ENCODE measurements around the gene SLC6A3. TPM values are rescaled to one million over a fixed set of nuclear protein-coding genes. Genes with fewer than 3 reads are reported as not detected.
A peak's percentile ranks its signal among the peaks of the same experiment; 100 is the strongest.

Gene SLC6A3
- total and polyA plus RNA-seq, 7 donors: under 0.01 to 0.01 TPM; not detected in 5

DNA sequence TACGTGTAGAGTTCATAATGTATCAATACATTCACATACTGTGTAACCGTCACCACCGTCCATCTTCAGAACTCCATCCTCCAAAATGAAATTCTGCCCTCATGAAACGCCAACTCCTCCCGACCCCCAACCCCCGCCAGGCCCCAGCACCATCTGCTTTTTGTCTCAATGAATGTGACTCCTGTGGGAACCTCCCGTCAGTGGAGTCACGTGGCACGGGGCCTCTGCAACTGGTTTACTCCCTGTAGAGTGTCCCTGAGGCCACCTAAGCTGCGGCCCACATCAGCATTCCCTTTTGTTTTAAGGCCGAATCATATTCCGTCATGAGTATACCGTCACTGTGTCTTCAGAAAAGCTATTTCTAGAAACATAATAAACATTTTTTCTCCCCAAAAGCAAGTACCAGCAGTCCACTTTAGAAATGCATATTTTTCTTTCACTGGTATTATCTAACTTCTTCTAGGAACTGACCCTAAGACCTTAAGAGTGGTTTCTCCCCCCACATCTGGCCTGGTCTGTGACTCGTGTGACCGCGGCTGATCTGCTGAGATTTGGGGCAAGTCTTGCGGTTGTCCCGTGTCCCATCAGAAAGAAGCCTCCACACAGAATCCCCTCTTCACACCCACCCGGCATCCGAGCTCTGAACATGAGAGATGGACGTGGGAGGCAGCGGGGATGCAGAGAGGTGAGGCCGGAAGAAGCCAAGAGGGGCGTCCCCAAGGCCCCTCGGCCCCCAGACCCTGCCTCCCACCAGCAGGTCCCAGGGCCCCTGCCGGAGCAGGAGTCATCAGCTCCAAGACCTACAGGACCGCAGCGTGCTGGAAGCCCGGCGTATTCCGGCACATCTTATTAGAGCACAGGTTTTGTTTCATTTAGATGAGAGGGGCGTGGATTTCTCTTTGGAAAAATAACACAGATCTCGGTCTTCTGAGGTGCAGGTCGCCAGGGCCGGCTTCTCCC is 38.3 kb downstream of the SLC6A3 start:
- DNase-seq (peak in 1 of 2 donors; percentile 43), ATAC-seq (no peak)
- no peaks in the 10 kb centered on the region for H3K4me1 ChIP-seq
- no peak overlapping the region for H3K4me3 ChIP-seq
- H3K27me3 ChIP-seq (ENCODE audit: insufficient read depth in 3 of 3, low read length in 2 of 3): peaks cover 0 to 20% (median 2%) of the 10 kb centered on the region in 3 donors
- TF ChIP-seq, protein P1, sequence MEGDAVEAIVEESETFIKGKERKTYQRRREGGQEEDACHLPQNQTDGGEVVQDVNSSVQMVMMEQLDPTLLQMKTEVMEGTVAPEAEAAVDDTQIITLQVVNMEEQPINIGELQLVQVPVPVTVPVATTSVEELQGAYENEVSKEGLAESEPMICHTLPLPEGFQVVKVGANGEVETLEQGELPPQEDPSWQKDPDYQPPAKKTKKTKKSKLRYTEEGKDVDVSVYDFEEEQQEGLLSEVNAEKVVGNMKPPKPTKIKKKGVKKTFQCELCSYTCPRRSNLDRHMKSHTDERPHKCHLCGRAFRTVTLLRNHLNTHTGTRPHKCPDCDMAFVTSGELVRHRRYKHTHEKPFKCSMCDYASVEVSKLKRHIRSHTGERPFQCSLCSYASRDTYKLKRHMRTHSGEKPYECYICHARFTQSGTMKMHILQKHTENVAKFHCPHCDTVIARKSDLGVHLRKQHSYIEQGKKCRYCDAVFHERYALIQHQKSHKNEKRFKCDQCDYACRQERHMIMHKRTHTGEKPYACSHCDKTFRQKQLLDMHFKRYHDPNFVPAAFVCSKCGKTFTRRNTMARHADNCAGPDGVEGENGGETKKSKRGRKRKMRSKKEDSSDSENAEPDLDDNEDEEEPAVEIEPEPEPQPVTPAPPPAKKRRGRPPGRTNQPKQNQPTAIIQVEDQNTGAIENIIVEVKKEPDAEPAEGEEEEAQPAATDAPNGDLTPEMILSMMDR (IDR thresholded peaks at IDR 0.05): no peak
- WGBS, 3 donors: 61 to 63% (median 62%) methylated on average over 35 of the region's 35 CpGs
- intact Hi-C loops (cut with DNase I): no loop called here
- H3K27ac ChIP-seq: no peak overlapping the region
- H3K36me3 ChIP-seq (ENCODE audit: insufficient read depth in 1 of 2, low read depth in 1 of 2): no peaks in the 10 kb centered on the region
- no peaks in the 10 kb centered on the region for H3K9me3 ChIP-seq

DNA sequence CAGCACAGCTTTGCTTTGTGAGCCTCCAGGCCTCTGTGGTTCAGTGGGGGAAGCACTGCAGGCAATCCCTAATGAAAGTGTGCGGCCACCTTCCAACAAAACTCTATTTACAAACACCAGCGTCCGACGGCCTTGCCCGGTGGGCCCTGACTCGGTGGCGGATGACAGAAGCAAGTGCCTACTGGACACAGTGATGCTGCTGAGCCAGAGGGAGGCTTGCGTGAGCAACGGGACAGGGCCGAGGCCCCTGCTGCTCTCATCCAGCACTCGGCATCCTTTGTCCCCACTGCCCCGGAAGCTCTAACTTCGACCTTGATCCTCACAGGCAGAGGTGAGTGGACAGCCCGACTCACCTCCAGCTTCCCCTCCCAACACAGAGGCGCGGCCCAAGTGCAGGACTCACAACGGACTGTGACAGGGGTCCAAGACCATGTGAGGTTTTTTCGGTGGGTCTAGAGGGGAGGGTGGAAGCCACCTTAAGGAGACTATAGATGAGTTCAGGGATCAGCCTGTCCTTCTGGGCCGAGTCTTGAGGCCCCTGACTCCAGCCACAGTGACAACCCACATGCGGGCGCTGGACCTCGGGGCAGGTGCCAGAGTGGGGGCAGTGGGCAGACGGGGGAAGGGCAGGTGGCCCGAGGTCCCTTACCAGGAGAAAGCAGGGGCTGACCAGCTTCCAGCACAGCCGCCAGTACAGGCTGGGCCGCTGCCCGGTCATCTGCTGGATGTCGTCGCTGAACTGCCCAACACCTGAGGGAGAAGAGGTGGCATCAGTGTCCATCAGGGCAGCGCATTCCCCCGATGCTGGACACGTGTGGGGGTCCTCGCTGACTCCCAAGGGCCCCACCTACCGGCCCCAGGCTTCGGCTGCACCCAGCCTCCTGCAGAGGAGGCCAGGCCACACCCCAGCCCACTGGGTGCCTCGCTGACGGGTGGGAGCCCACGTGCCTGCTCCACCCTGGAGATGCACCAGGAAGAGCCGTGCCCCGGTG is 39.4 kb downstream of the SLC6A3 start:
- 84 to 89% (median 87%) methylated on average over 37 to 40 of the region's 40 CpGs for WGBS, 3 donors
- TF ChIP-seq, protein P1 (IDR thresholded peaks at IDR 0.05): no peak
- DNase-seq (peak in 1 of 2 donors; percentile 32), ATAC-seq (no peak)
- Histone ChIP-seq H3K27ac (no peak overlapping the region), H3K4me3 (no peak overlapping the region), H3K27me3 (ENCODE audit: insufficient read depth in 3 of 3, low read length in 2 of 3) (peaks cover 0 to 18% (median 2%) of the 10 kb centered on the region in 3 donors), H3K4me1 (no peaks in the 10 kb centered on the region), H3K9me3 (no peaks in the 10 kb centered on the region), H3K36me3 (ENCODE audit: insufficient read depth in 1 of 2, low read depth in 1 of 2) (no peaks in the 10 kb centered on the region)
- intact Hi-C loops (cut with DNase I): no loop called here

DNA sequence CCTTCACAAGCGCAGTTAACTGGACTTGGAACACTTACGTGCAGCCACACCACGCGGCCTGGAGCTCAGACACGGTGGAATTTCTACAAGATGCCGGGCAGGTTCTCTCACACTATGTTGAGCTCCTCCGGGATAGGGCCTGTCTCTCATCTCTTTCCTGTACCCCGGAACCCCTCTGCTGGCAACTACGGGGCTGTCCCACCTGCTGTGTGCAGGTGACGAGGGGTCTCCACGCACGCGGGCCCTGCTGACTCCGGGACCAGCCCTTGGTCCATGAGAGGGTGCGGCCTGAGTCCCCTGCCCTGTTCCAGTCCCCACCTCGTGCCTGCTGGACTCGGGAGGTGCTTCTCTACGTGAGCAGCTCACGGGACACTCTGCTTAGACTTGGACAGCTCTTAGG is 40.1 kb downstream of the SLC6A3 start:
- H3K36me3 ChIP-seq (ENCODE audit: insufficient read depth in 1 of 2, low read depth in 1 of 2): no peaks in the 10 kb centered on the region
- 68 to 76% (median 72%) methylated on average over 19 of the region's 19 CpGs for WGBS, 3 donors
- H3K9me3 ChIP-seq: no peaks in the 10 kb centered on the region
- no peak overlapping the region for H3K27ac ChIP-seq
- no peak overlapping the region for H3K4me3 ChIP-seq
- DNase-seq (peak in 1 of 2 donors; percentile 32), ATAC-seq (no peak)
- H3K27me3 ChIP-seq (ENCODE audit: insufficient read depth in 3 of 3, low read length in 2 of 3): peaks cover 0 to 15% (median 2%) of the 10 kb centered on the region in 3 donors
- H3K4me1 ChIP-seq: no peaks in the 10 kb centered on the region
- intact Hi-C loops (cut with DNase I): no loop called here
- TF ChIP-seq, protein P1 (IDR thresholded peaks at IDR 0.05): no peak

DNA sequence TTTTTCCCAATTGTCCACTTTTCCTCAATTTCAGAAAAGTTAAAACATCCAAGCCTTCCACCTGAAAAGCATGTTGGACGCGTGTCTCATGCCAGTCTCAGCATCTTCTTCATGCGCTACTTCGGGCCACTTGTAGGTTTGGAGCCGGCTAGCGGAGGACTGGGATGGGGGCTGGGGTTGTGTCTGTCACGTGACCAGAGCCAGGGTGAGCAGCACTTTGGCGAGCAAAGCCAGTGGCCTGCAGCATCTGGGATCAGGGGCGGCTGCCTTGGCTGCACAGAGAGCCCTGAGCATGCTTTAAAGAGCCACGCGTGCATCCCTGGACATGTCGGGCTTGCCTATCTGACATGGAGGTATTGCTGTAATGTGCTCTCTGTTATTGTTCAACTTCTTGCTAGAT is 41.2 kb downstream of the SLC6A3 start:
- H3K4me1 ChIP-seq: no peaks in the 10 kb centered on the region
- no peak for ATAC-seq
- 61 to 64% (median 63%) methylated on average over 12 of the region's 12 CpGs for WGBS, 3 donors
- peaks cover 0 to 17% (median 2%) of the 10 kb centered on the region in 3 donors for H3K27me3 ChIP-seq (ENCODE audit: insufficient read depth in 3 of 3, low read length in 2 of 3)
- H3K27ac ChIP-seq: no peak overlapping the region
- TF ChIP-seq, protein P1 (IDR thresholded peaks at IDR 0.05): no peak
- intact Hi-C loops (cut with DNase I): no loop called here
- H3K9me3 ChIP-seq: no peaks in the 10 kb centered on the region
- DNase-seq: peak in 1 of 2 donors; percentile 25
- H3K4me3 ChIP-seq: no peak overlapping the region
- H3K36me3 ChIP-seq (ENCODE audit: insufficient read depth in 1 of 2, low read depth in 1 of 2): no peaks in the 10 kb centered on the region
